NCI-H187 treated with DMSO at 0.1 percent for 48 hours (cell line): ENCODE measurements around the gene PCGF3.
"Not testable (repeated sequence)": the region's sequence is repeated elsewhere in the genome, so short reads cannot be mapped to it uniquely, and the experiment has no call there.

Experiments used
- DNase-seq: peaks from one replicate; lab custom pipeline; 2025; lab: John Stamatoyannopoulos, UW

Gene PCGF3

DNA sequence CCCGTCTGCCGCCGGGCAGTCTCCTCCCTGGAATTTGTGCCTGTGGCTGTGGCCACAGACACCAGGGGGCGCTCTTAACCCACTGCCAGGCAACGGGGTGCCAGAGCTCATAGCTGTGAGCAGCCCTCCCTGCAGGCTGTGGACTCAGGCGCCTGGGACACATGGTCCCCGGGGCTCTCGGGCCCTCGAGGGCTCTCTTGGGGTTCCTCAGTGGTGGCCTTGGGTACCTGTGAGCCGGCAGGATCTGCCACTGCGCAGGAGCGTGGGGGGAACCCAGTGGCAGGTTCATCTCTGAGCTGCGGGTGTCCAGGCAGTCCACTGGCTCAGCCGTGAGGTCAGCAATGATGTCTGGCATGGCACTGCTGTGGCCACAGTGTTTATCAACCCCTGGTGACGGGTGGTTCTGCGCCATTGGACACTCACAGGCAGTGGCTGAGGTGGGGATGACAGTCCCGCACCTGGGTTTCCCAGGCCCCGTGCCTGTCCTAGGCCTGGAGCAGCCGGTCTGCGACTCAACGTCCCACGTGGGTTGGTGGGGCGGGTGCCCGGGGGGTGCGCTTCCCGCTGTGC, 37.2 kb downstream of the PCGF3 start:
- no peak for DNase-seq

- no peak for DNase-seq
Measured at GRCh38 chr4:743463-744211, 38.0 kb downstream of the PCGF3 start.

GRCh38 chr4:744212-744841, 38.7 kb downstream of the PCGF3 start:
- DNase-seq: no peak

- no peak for DNase-seq
Measured at GRCh38 chr4:747546-748170, 42.0 kb downstream of the PCGF3 start.

GRCh38 chr4:748461-748860, 42.8 kb downstream of the PCGF3 start:
- DNase-seq: no peak

GRCh38 chr4:749698-750666, 44.4 kb downstream of the PCGF3 start:
- no peak for DNase-seq

DNA sequence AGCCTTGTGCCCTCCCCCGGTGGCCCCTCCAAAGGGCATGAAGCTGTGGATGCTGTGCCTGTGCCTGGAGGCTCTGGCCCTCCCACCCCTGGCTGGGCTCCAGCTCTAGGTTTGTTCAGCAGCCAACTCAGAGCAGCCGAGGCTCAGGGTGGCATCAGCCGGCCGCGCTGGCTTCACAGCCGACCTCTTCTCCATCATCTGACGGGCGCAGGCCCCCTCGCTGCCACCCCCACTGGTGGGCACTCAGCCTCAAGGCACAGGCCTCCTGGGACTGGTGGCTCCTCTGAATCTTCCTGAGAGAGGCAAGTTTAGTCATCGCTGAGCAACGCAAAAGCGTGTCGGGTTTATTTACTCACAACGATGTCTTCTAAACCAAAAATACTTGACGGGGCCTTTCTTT, 46.0 kb downstream of the PCGF3 start:
- no peak for DNase-seq

GRCh38 chr4:752196-752861, 46.7 kb downstream of the PCGF3 start:
- no peak for DNase-seq

GRCh38 chr4:753186-753585, 47.6 kb downstream of the PCGF3 start:
- not testable (repeated sequence) for DNase-seq

DNA sequence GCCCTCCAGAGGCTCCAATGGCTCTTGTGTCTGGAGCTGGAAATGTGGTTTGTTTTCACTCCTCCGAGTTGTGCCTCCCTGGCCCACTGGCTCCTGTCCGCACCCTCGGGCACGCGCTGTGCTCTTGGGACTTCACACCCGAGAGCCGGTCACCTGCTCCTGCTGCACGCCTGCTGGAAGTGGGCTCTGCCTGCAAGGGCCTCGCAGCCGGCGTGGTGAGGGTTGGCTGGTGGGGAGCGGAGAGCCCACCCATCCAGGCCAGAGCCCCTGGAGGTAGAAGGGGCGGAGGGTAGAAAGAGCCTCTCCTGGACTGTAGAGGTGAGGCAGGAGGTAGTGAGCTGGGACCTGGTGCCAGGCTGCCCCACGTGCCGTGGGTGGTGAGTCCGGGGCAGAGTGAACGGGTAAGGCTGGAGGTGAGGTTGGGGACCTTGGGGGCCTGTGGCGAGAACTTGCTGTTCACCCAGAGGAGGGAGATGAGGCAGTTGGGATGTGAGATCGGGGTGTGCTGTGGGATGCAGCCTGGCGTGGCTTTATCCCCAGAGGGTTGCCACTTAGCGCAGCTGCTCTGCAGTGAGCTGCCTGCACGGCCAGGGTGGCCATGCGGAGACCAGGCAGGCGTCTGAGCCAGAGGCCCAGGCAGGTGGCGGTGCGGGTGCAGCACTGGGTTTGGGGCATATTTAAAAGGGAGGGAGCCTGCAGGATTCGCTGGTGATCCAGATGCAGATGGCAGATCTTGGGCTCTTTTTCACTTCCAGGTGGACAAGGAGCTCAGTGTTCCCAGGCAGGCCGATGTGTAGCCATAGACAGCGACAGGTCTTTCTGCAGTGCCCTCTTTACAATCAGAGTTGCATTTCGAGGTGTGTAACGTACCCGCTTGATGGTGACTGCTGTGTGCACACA, 48.8 kb downstream of the PCGF3 start:
- no peak for DNase-seq

DNA sequence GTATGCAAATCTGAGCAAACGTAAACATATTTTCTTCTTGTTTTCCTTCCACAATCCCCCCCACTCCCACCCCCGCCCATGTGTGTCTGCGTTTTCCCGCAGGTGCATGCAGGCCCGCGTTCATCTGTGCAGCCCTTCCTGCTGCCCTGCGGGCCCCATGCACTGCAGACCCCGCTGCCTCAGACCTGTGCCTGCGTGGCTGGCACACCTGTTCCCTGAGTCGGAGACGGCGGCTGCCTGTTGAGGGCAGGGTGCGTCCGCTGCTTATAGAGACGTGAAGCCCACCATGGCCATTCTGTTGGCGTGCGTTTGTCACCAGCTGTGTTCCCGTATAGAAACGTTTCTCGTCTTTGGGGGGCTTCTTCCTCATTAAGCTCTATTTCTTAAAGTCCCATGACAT, 51.5 kb downstream of the PCGF3 start:
- no peak for DNase-seq

DNA sequence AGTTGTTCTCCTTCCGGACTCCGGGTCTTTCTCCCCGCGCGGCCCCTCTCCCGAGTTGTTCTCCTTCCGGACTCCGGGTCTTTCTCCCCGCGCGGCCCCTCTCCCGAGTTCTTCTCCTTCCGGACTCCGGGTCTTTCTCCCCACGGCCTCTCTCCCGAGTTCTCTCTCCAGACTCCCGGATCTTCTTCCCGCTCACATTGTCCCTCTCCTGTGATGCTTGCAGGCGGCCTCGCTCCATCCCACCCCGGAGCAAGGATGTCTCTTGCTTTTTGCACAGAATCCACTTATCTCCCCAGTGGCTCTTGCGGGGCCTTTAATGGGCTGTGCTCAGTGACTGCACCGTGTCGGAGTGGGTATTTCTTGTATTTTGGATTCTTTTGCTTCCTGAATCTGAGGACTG, 54.2 kb downstream of the PCGF3 start:
- not testable (repeated sequence) for DNase-seq

DNA sequence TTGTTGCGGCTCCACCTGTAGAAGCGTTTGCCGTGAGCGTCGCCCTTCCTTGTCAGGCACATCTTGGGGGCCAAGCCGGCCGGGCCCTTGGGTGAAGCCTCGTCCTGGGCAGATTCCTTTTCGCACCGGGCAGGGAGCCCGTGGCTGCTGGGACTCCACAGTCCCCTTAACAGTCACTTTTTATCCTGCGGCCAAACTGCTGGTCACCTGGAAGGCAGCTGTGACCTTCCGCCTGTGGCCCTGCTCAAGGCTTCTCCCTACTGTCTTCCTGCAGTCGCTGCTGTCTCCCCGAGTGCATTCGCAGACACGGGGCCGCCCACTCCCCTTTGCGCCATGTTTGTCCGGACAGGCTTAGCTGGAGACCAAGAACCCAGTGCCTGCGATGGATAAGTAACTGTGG, 55.0 kb downstream of the PCGF3 start:
- DNase-seq: no peak

GRCh38 chr4:761086-761485, 55.5 kb downstream of the PCGF3 start:
- DNase-seq: no peak

GRCh38 chr4:761739-762138, 56.1 kb downstream of the PCGF3 start:
- DNase-seq: no peak

DNA sequence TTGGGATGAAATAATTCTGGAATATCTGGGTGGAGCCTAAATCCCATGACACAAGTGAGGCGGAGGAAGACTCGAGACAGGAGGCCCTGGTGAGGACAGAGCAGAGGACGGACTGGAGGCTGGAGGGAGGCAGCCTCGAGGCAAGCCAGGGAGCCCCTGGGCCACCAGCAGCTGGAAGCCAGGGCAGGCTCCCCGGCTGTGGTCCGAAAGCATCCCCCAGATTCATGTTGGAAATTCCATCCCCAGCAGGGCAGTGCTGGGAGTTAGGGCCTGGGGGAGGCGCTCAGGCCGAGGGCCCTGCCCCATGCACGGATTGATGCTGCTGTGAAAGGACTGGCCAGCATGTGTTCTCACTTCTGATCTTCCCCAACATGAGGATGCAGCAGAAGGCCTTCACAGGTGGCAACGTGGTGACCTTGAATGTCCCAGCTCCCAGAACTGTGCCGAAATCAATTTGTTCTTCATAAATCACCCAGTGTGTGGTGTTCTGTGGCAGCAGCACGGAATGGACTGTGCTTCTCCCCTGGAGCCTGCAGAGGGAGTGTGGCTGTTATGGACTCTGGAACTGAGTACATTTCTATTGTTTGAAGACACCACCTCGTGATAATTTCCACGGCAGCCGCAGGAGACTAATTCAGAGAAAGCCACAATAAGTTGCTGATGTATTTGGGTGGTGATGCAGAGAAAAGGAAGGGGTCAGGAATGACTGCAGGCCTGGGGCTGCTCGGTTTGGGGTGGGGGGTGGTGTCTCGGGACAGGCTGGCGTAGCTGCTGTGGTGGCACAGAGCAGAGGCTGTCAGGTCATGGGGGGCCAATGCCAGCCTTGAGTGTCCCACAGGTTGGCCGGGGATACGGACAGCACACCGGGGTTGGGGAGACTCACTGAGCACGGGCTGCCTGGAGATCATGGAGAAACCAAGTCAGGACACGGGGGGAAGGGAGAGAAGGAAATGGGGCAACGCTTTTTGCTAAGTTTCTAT, 56.9 kb downstream of the PCGF3 start:
- DNase-seq: no peak

DNA sequence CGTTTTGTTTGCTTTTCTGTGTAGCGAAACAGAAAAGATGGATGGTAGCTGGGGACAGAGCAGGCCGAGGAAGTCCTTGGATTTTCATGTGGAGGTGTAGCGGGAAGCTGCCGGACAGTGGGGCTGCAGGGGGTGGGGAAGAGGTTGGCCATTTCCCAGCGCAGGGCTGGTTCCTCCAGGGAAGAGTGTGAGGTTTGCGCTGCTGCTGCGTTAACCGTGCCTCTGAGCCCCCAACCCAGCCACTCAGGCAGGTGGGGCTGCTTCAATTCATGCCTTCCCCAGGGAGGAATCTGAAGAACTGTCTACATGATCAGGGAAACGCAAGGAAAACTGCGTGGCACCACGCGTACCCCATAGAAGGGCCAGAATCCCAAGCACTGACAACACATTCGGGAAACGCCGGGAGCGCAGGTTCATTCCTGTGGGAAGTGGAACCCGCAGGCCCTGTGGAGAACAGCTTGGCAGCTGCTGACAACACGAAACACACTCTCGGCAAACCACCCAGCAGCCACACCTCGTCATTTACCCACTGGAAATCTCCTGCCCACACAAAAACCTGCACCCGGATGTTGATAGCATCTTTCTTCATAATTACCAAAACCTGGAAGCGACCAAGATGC, 57.7 kb downstream of the PCGF3 start:
- DNase-seq: no peak

GRCh38 chr4:763922-764321, 58.3 kb downstream of the PCGF3 start:
- no peak for DNase-seq
